Prostate gland (tissue), 2 donors: ENCODE measurements around the gene MSH4.

Experiments used
- POLR2A ChIP-seq: fragments of 450-650 bp; IDR thresholded peaks from one replicate; pipeline ENCODE4 v1.6.1; 2016; ENCODE audit warnings: antibody characterized with exemption, mild to moderate bottlenecking
- TF ChIP-seq, protein P1 (sequence below), 4 experiments: fragments of 200-600 bp in 2 of 4; fragments of 450-650 bp in 2 of 4; sonication (generic) in 2 of 4; IDR thresholded peaks; 1 replicate in 3 of 4; 2 replicates in 1 of 4; pipeline ENCODE4 v1.5.1; 2016 to 2019; ENCODE audit warnings: antibody characterized with exemption in 4 of 4, mild to moderate bottlenecking in 2 of 4, moderate library complexity in 2 of 4

DNA sequence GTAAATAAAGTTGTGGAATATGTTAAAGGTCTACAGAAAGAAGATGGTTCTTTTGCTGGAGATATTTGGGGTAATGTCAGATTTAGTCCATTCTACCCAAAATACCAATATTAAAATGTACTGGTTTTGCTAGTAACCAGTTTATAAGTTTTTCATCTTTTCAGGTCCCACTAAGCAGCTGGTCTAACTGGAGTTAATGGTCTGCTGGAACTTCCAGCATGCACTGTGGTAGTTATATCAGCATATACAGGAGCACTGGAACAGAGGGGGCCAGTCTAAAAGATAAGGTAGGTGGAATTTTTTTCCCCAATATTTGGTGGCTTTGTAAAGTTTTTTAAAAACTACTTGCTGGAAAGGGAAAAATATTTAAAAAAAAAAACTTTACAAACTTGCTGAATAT, 6.7 kb upstream of the MSH4 start:
- TF ChIP-seq, protein P1, sequence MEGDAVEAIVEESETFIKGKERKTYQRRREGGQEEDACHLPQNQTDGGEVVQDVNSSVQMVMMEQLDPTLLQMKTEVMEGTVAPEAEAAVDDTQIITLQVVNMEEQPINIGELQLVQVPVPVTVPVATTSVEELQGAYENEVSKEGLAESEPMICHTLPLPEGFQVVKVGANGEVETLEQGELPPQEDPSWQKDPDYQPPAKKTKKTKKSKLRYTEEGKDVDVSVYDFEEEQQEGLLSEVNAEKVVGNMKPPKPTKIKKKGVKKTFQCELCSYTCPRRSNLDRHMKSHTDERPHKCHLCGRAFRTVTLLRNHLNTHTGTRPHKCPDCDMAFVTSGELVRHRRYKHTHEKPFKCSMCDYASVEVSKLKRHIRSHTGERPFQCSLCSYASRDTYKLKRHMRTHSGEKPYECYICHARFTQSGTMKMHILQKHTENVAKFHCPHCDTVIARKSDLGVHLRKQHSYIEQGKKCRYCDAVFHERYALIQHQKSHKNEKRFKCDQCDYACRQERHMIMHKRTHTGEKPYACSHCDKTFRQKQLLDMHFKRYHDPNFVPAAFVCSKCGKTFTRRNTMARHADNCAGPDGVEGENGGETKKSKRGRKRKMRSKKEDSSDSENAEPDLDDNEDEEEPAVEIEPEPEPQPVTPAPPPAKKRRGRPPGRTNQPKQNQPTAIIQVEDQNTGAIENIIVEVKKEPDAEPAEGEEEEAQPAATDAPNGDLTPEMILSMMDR (IDR thresholded peaks at IDR 0.05), result no peak
- no peak for TF ChIP-seq POLR2A
